Measurements from ENCODE around the gene INAVA.

INAVA gene

GRCh38 chr1:200895801-200896530, 1.3 kb downstream of the INAVA start:
- H3K4me3 ChIP-seq (ENCODE audit: low read depth, low read length), result no peak overlapping the region
- DNase-seq (ENCODE audit: low read depth), result no peak
- TF ChIP-seq, protein P1, sequence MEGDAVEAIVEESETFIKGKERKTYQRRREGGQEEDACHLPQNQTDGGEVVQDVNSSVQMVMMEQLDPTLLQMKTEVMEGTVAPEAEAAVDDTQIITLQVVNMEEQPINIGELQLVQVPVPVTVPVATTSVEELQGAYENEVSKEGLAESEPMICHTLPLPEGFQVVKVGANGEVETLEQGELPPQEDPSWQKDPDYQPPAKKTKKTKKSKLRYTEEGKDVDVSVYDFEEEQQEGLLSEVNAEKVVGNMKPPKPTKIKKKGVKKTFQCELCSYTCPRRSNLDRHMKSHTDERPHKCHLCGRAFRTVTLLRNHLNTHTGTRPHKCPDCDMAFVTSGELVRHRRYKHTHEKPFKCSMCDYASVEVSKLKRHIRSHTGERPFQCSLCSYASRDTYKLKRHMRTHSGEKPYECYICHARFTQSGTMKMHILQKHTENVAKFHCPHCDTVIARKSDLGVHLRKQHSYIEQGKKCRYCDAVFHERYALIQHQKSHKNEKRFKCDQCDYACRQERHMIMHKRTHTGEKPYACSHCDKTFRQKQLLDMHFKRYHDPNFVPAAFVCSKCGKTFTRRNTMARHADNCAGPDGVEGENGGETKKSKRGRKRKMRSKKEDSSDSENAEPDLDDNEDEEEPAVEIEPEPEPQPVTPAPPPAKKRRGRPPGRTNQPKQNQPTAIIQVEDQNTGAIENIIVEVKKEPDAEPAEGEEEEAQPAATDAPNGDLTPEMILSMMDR (IDR thresholded peaks at IDR 0.05; ENCODE audit: control insufficient read depth, extremely low read depth, insufficient read depth), result no peak

DNA sequence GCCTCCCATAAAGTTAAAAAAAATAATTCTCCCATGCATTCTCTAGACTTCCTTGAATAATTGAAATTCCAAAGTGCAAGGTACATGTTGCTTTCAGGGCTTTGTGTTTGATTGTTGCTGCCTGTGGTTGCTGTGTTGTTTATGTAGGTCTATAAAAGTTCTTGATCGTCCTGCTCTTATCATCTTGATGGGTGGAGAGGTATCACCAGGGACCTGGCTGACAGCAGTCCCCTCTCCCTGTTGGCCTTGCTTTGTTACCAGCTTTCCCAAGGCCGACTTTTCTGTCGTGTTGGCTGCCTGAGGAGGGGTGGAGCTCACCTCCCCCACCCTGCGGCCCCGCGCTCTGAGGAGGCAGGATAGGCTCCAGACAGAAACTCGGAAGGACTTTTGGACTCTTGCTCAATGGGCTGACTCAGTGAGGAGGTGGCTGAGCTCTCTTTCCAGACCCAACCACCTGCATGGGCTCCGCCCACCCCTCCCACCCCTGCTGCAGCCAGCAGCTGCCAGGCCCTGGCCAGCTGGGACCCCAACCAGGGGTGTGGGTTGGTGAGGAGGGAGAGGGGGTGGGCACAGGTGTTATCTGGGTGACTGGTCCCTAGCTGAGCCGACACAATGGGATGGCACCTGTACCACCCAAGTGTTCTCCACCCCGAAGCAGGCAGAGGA, 2.0 kb downstream of the INAVA start:
- no peak for DNase-seq (ENCODE audit: low read depth)
- no peak overlapping the region for H3K4me3 ChIP-seq (ENCODE audit: low read depth, low read length)
- TF ChIP-seq, protein P1 (IDR thresholded peaks at IDR 0.05; ENCODE audit: control insufficient read depth, extremely low read depth, insufficient read depth), result no peak

DNA sequence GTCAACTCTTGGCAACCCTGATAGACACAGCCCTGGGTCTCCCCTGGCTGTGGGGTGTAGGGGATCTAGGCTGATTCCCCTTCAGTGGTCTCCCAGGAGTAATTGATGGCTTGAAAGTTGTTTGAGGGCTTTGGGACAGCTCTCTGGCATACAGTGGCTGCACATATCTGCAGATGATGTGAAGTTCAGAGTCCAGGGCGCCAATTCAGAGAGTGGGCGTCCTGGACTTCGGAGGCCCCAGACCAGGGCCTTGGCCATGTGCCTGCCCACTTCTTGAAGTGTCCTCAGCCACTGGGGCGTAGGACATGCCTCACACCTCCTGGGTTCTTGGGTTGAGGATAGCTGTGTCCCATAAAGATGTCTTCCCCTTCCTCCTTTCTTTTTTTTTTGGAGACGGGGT, 2.6 kb downstream of the INAVA start:
- TF ChIP-seq, protein P1 (IDR thresholded peaks at IDR 0.05; ENCODE audit: control insufficient read depth, extremely low read depth, insufficient read depth), result no peak
- H3K4me3 ChIP-seq (ENCODE audit: low read depth, low read length), result no peak overlapping the region
- DNase-seq (ENCODE audit: low read depth), result no peak

DNA sequence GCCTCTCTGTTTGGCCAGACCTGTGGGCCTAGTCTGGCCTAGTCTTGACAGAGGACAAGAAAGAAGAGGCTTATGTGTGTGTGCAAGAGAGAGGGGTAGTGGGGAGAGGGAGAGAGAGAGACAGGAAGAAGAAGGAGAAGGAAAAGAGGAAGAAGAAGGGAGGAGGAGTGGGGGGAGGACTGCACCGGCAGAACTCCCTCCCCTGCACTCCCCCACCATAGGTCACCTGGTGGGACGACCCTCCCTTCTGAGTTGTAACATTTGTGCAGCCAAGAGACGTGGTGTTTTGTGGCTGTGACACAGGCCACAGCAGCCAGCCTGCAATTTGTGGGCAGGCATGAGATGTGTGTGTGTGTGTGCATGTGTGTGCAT, 4.3 kb downstream of the INAVA start:
- H3K4me3 ChIP-seq (ENCODE audit: low read depth, low read length), result no peak overlapping the region
- DNase-seq (ENCODE audit: low read depth), result no peak
- TF ChIP-seq, protein P1 (IDR thresholded peaks at IDR 0.05; ENCODE audit: control insufficient read depth, extremely low read depth, insufficient read depth), result no peak

GRCh38 chr1:200899451-200899915, 4.8 kb downstream of the INAVA start:
- DNase-seq (ENCODE audit: low read depth), result no peak

DNA sequence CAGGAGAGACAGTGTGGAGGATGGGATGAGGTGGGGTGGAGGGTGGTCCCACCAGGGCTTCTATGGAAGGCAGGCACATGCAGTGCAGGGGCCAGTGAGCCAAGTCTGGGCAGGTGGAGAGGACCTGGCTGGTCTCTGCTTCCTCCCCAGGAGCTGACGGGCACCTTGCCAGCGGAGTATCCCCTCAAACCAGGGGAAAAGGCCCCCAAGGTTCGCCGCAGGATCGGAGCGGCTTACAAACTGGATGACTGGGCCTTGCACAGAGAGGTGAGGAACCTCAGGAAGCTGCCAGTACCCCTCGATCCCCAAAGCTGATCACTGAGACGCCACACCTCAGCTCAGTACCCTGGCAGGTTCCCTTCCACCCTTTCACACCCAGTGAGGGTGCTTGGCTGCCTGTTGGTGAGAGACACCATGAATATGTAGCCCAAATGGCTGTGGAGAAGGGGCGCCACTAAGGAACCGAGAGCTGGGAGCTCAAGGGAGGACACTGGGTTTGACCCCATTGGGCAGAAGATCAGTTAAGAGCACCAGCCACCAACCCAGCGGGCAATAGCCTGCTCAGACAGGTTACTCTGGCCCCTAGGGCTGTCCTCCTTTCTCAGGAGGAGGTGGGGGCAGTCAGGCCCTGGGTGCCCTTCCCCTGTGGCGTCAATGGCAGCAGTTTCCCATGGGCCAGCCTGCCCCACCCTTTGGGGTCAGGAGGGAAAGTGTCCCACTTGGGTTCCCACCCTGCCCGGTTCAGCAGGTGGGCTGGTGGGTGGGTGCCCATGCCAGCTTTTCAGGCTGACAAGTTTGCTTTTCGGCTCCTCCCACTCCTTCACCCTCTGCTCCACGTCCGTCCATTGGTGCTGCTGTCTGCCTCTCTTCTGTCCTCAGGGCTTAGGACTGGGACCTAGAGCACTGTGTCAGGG, 5.5 kb downstream of the INAVA start:
- no peak for DNase-seq (ENCODE audit: low read depth)
- TF ChIP-seq, protein P1 (IDR thresholded peaks at IDR 0.05; ENCODE audit: control insufficient read depth, extremely low read depth, insufficient read depth), result no peak
- H3K4me3 ChIP-seq (ENCODE audit: low read depth, low read length), result no peak overlapping the region

More at GRCh38 chr1:200899451-200899915, 4.8 kb downstream of the INAVA start:
- H3K4me3 ChIP-seq (ENCODE audit: low read depth, low read length), result no peak overlapping the region
- TF ChIP-seq, protein P1 (IDR thresholded peaks at IDR 0.05; ENCODE audit: control insufficient read depth, extremely low read depth, insufficient read depth), result no peak
